Inflammatory macrophage treated with lipopolysaccharide for 4 hours (primary cell): ENCODE data around the gene SLC50A1.
"Not testable (repeated sequence)": the region's sequence is repeated elsewhere in the genome, so short reads cannot be mapped to it uniquely, and the experiment has no call there.

Experiments
- DNase-seq: peaks from one replicate; pipeline ENCODE4 v3.0.0-alpha.2; 2020

The SLC50A1 gene

GRCh38 chr1:155137154-155137949 lies 1.7 kb downstream of the SLC50A1 start:
- DNase-seq = no peak

- peak; percentile 90 for DNase-seq
Measured at GRCh38 chr1:155139895-155140629, 4.4 kb downstream of the SLC50A1 start, which contains the start of gene DPM3. Gene DPM3 (minus strand): TSS chr1:155140531. CDS start chr1:155140240, 291 bp downstream.

- no peak for DNase-seq
Measured at GRCh38 chr1:155140630-155140953, 4.9 kb downstream of the SLC50A1 start.

- DNase-seq = peak; percentile 85
Measured at GRCh38 chr1:155141749-155142148, 6.1 kb downstream of the SLC50A1 start.

DNA sequence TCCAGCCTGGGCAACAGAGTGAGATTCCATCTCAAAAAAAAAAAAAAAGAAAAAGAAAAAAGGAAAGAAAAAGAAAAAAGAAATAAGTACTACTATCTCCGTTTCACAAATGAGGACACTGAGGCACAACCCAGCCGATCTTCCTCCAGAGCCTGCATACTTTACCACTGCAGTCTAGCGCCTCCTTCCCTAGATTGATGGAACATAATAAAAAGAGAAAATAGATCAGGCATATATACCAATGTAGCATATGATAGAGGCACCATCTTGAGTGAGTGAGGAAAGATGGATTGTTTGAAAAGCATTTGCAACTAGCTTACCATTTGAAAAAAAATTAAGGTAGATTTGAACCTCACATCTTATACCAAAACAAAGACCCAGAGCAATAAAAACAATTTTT lies 9.8 kb downstream of the SLC50A1 start:
- DNase-seq = no peak

DNA sequence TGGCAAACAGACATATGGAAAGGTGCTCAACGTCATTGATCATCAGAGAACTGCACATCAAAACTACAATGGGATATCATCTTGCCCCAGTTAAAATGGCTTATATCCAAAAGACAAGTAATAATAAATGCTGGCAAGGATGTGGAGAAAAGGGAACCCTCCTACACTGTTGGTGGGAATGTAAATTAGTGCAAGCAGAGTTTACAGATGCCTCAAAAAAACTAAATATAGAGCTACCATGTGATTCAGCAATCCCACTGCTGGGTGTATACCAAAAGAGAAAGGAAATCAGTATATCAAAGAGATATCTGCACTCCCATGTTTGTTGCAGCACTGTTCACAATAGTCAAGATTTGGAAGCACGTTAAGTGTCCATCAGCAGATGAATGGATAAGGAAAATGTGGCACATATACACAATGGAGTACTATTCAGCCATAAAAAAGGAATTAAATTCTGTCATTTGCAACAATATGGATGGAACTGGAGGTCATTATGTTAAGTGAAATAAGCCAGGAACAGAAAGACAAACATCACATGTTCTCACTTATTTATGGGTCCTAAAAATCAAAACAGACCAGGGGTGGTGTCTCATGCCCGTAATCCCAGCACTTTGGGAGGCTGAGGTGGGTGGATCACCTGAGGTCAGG lies 20.5 kb downstream of the SLC50A1 start:
- DNase-seq = peak; percentile 31

DNA sequence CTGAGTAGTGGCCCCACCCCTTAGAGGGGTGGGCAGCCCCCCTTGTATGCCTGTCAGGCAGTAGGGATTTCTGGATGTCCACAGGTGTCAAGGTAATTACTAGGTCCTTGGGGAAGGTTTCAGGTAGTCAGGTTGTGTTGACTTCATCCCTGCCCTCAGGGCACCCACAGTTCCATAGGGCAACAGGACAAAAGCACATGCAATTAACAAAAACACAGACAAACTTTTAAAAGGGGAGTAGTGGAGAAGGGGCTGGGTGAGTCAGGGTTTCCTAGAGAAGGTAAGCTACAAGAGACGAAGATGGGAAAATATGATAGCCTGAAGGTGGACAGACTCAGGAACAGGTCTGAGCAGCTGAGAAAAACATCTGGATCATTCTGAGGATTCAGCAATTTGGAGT lies 23.3 kb downstream of the SLC50A1 start:
- DNase-seq = no peak

DNA sequence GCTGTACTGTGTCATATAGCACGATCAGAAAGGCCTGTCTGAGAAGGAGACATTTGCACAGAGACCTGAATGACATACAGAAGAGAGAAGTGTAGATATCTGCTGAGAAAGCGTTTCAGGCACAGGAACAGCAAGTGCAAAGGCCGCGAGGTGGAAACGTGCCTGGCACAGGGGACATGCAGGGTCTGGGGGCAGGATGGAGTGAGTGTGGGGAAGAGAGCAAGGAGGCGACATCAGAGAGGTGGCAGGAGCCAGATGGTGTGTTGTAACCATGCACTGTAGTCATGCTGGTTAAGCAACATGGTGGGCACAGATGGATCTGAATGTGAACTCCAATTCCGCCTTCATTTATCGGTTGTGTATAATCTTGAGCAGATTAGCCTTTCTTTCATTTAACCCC lies 24.5 kb downstream of the SLC50A1 start:
- no peak for DNase-seq

DNA sequence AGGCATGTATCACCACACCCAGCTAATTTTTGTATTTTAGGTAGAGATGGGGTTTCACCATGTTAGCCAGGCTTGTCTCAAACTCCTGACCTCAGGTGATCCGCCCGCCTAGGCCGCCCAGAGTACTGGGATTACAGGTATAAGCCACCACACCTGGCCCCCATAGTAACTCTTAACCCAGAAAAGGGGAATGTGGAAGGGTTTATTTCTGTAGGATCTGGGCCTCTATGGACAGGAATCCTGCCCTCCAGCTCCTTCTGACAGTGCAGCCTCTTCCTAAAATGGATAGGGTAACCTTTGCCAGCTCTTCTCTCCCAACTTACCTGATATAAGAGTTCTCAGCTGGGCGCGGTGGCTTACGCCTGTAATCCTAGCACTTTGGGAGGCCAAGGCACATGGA lies 27.0 kb downstream of the SLC50A1 start:
- DNase-seq = not testable (repeated sequence)

- DNase-seq = not testable (repeated sequence)
Measured at GRCh38 chr1:155163785-155164184, 28.1 kb downstream of the SLC50A1 start.

GRCh38 chr1:155164625-155165024 lies 29.0 kb downstream of the SLC50A1 start:
- DNase-seq = not testable (repeated sequence)

DNA sequence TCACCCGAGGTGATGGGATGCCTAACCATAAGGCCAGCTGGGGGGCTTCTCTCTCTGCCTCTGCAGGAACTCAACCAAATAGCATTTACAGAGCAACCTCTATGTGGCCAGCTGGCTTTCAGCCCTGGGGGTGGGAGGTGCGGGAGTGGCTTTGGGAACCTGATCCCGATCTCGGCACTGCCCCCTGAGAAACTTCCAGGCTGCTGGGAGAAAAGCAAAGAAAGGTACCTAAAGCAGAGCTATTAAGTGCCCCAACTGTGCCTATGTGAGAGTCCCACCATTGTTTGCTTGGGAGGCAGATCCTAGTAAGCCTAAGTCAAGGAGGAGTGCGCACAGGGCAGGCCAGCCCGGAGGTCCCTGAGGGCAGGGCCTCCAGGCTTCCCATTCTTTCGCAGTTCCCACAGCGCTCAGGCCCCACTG lies 30.4 kb downstream of the SLC50A1 start:
- no peak for DNase-seq

DNA sequence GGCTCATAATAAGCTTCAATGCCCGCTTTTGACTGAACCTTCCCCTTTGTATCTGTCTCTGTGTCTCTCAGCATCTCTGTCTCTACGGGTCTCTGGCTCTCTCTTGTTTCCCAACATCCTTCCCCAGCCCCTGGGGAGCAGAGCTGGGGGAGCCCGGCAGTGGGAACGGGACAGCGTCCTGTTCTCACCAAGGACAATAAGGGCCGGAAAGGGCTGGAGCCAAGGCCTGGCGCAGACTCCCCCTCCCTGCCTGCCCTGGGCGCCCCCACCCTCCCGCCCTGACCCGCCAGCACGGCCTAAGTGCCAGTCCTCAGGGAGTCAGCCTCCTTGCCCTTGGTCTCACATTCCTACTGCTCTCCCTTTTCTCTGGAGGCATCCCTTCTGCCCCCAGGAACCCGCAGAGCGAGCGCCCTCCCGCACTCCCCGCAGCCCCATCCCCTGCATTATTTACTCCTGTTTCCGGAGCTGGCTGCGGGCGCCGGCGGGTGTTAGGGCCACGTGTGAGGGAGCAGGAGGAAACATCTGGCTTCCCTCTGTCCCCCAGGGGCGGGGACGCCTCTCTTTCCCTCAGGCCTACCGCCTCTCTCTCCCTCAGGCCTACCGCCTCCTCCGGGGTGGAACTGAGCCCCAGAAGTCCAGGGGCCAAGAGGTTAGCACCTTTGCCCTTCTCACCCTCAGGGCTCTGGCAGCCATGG lies 31.0 kb downstream of the SLC50A1 start:
- no peak for DNase-seq

DNA sequence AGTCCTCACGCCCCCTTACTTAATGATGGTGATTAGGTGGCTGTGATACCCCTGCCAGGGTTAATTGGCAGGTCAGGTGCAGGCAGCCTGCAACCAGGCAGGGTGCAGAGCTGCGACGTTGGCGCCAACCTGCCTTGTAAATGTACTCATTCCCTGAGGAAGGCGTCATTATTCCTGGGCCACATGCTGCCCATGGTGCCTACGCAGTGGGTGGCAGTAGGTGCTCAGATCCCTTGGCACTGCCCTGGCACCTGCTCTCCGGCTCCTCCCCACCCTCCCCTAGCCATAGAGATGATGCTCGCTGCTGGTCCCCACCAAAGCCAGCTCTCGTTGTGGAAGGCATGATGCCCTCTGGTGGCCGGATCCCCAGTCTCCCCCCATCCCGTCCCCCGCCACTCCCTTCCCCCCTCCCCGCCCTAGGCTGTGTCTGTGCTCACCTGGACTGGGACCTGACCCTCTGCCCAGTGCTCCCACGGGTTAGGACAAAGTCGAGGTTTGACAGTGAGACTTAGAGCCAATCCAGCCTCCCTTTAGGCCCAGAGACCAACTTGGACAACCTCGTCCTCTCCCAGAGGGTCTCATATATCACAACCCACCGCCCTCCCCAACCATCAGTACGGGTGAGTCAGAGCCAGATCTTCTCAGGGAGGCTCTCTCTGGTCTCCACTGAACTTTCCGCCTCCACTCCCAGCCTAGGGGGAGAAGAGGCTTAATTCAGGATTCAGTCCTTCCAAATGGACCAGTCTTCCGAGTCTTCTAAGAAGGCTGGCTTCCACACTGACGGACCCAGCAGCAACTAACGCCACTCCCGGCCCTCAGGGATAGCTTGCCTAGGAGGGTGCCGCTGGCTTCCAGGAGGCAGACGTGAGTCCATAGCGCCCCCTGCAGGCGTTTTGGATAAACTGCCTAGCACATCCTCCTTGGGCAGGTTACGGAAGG lies 31.8 kb downstream of the SLC50A1 start:
- DNase-seq = peak; percentile 87

GRCh38 chr1:155168105-155168445 lies 32.4 kb downstream of the SLC50A1 start:
- DNase-seq = not testable (repeated sequence)

- DNase-seq = no peak
Measured at GRCh38 chr1:155168456-155169210, 33.0 kb downstream of the SLC50A1 start.

DNA sequence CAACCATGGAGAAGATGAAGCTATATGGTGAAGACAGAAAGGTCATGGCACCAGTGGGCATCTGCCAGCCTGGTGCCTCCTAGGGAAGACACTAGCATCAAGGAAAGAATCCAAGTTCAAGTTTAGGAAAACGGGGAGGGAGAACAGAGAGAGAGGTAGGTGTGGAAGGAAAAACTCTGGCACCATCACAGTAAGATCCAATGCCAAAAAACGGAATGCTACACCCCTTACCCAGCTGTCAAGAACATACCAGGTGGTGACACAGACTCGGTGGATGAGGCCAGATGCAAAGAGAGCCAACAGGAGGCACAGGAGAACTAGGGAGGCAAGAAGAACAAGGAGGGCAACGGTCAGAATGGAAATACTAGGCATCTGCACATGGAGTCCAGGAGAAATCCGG lies 33.9 kb downstream of the SLC50A1 start:
- no peak for DNase-seq

- no peak for DNase-seq
Measured at GRCh38 chr1:155170101-155170785, 34.6 kb downstream of the SLC50A1 start.

GRCh38 chr1:155170806-155171205 lies 35.2 kb downstream of the SLC50A1 start:
- no peak for DNase-seq

GRCh38 chr1:155171836-155172731 lies 36.4 kb downstream of the SLC50A1 start:
- DNase-seq = no peak
